ENCODE data around the gene FBXL19.

Gene FBXL19

DNA sequence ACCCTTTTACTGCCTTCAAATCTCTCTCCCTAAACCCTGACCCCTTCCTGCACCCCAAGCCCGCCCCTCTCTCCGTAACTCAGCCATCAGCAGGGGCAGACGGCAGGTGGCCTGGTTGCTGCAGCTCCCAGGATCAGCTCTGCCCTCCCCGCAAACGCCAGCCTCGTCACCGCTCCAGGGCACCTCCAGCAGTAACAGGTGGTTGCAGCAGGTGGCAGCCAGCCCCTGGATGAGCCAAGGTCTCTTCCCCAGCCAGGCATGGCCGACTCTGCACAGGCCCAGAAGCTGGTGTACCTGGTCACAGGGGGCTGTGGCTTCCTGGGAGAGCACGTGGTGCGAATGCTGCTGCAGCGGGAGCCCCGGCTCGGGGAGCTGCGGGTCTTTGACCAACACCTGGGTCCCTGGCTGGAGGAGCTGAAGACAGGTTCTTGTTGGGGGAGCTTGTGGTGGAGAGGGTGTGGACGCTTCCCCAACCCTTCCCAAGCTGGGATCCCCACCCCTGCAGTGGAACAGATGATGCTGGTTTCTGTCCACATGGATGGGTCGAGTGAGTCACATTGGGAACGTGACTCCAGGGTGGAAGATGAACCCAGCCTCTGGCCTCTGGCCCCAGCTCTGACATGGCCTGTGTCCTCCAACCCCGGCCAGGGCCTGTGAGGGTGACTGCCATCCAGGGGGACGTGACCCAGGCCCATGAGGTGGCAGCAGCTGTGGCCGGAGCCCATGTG is 62.2 kb downstream of the FBXL19 start:
- DNase-seq (ENCODE audit: low spot score), result no peak
- in situ Hi-C loops (cut with MboI; ENCODE audit: low pct_unique_long_range_greater_than_20kb, low sequenced_read_pairs, unreplicated experiment), result no loop called here
- TF ChIP-seq, protein P1, sequence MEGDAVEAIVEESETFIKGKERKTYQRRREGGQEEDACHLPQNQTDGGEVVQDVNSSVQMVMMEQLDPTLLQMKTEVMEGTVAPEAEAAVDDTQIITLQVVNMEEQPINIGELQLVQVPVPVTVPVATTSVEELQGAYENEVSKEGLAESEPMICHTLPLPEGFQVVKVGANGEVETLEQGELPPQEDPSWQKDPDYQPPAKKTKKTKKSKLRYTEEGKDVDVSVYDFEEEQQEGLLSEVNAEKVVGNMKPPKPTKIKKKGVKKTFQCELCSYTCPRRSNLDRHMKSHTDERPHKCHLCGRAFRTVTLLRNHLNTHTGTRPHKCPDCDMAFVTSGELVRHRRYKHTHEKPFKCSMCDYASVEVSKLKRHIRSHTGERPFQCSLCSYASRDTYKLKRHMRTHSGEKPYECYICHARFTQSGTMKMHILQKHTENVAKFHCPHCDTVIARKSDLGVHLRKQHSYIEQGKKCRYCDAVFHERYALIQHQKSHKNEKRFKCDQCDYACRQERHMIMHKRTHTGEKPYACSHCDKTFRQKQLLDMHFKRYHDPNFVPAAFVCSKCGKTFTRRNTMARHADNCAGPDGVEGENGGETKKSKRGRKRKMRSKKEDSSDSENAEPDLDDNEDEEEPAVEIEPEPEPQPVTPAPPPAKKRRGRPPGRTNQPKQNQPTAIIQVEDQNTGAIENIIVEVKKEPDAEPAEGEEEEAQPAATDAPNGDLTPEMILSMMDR (IDR thresholded peaks at IDR 0.05; ENCODE audit: extremely low read depth, insufficient read depth, missing control alignments), result peak; percentile 11

DNA sequence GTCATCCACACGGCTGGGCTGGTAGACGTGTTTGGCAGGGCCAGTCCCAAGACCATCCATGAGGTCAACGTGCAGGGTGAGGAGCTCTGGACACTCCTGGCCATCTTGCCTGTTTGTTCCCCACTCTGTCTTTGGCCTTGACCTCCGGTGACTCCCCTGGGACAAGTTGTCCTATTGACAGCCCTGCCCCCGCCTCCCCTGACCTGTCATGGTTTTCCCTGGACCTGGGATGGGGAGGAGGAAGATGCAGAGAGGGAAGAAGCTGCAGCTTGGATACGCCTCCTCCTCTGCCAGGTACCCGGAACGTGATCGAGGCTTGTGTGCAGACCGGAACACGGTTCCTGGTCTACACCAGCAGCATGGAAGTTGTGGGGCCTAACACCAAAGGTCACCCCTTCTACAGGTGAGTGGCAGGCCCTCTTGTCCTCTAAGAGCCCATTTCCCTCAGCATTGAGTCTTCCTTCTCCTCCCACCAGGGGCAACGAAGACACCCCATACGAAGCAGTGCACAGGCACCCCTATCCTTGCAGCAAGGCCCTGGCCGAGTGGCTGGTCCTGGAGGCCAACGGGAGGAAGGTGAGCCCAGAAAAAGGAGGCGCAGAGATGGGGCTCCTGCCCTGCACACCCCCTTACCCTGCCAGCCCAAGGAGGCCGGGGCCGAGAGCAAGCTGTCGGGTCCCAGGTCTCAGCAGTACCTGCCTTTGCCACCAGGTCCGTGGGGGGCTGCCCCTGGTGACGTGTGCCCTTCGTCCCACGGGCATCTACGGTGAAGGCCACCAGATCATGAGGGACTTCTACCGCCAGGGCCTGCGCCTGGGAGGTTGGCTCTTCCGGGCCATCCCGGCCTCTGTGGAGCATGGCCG is 63.0 kb downstream of the FBXL19 start:
- in situ Hi-C loops (cut with MboI; ENCODE audit: low pct_unique_long_range_greater_than_20kb, low sequenced_read_pairs, unreplicated experiment), result no loop called here
- DNase-seq (ENCODE audit: low spot score), result no peak
- TF ChIP-seq, protein P1 (IDR thresholded peaks at IDR 0.05; ENCODE audit: extremely low read depth, insufficient read depth, missing control alignments), result no peak

DNA sequence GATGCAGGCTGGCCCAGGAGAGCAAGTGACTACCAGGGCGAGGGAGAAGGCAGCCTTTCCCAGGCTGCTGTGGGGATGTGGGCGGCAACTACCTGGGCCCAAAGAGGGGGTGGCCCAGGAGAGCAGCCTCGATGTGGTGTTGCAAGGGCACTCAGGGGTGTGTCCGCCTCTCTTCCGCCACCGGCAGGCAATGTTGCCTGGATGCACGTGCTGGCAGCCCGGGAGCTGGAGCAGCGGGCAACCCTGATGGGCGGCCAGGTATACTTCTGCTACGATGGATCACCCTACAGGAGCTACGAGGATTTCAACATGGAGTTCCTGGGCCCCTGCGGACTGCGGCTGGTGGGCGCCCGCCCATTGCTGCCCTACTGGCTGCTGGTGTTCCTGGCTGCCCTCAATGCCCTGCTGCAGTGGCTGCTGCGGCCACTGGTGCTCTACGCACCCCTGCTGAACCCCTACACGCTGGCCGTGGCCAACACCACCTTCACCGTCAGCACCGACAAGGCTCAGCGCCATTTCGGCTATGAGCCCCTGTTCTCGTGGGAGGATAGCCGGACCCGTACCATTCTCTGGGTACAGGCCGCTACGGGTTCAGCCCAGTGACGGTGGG is 64.3 kb downstream of the FBXL19 start:
- in situ Hi-C loops (cut with MboI; ENCODE audit: low pct_unique_long_range_greater_than_20kb, low sequenced_read_pairs, unreplicated experiment), result no loop called here
- TF ChIP-seq, protein P1 (IDR thresholded peaks at IDR 0.05; ENCODE audit: extremely low read depth, insufficient read depth, missing control alignments), result no peak
- no peak for DNase-seq (ENCODE audit: low spot score)

DNA sequence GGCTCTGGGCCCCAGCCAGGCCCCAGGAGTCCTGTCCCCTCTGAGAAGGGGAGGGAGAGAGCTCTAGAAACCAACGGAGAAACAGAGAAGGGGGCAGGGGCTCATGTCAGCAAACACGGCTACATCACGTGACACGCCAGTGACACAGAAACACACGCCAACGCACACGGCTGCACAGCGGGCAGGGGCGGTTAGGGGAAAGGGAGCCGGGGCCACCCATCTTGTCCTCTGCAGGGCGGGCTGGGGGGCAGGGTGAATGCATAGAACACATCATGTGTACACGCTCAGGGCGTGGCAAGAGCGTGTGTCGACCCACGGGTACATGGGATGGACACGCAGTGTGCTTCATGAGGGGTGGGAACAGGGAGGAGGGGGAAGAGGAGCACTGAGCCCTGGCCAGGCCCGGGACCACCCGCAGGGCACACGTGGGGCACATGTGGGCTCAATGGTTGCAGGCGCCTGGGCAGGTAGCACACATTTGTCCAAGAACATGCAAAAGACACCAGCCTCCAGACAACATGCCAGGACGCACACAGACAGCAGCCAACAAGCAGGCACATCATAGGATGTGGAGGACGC is 66.2 kb downstream of the FBXL19 start:
- in situ Hi-C loops (cut with MboI; ENCODE audit: low pct_unique_long_range_greater_than_20kb, low sequenced_read_pairs, unreplicated experiment), result no loop called here
- DNase-seq (ENCODE audit: low spot score), result no peak
- TF ChIP-seq, protein P1 (IDR thresholded peaks at IDR 0.05; ENCODE audit: extremely low read depth, insufficient read depth, missing control alignments), result no peak

DNA sequence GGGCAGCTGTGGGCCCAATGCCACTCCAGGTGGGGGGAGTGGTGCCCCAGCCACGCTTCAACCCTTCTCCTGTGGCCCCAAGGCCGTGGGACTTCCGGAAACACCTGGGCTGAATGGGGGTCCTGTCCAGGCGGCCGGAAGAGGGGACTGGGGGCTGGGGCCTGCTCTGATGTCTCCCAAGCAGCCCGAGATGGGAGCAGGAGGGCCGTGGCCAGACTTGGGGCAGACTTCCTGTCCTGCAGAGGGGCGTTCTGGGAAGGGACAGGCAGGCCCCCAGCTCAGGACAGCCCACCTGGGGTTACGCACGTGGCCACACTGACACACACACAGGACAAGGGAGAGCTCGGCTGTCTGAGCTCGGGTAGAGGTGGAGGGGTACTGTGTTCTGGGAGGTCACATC is 66.7 kb downstream of the FBXL19 start:
- in situ Hi-C loops (cut with MboI; ENCODE audit: low pct_unique_long_range_greater_than_20kb, low sequenced_read_pairs, unreplicated experiment), result no loop called here
- TF ChIP-seq, protein P1 (IDR thresholded peaks at IDR 0.05; ENCODE audit: extremely low read depth, insufficient read depth, missing control alignments), result no peak
- no peak for DNase-seq (ENCODE audit: low spot score)

DNA sequence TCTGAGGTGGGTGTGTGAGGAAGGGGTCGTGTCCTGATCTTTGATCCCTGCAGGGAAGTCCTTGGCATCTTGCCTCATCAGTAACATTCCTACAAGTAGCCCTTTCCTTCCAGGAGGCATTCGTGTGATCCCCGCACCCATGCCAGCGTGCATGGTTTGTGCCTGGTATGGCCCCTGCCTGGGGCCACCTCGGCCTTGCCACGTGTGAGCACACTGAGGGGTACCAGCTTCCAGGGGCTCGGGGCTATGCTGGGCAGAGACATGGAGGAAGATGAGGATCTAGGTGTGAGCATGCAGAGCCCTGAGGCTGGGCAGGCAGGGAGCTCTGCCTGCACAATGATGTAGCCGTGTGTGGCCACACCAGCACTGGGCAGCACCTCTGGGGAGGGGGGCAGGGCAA is 67.7 kb downstream of the FBXL19 start:
- in situ Hi-C loops (cut with MboI; ENCODE audit: low pct_unique_long_range_greater_than_20kb, low sequenced_read_pairs, unreplicated experiment), result no loop called here
- TF ChIP-seq, protein P1 (IDR thresholded peaks at IDR 0.05; ENCODE audit: extremely low read depth, insufficient read depth, missing control alignments), result no peak
- no peak for DNase-seq (ENCODE audit: low spot score)

All from GM13977 (cell line).